EL (cell line): Measurements from ENCODE around the gene MFSD11.
"Not testable (repeated sequence)": the region's sequence is repeated elsewhere in the genome, so short reads cannot be mapped to it uniquely, and the experiment has no call there.

Experiments used
- DNase-seq: peaks from one replicate; pipeline ENCODE4 v3.0.0-alpha.2; 2016

MFSD11 gene

GRCh38 chr17:76808326-76808725 lies 70.4 kb downstream of the MFSD11 start:
- no peak for DNase-seq

- DNase-seq, result no peak
Measured at GRCh38 chr17:76810956-76811355, 73.0 kb downstream of the MFSD11 start.

GRCh38 chr17:76811834-76812233 lies 73.9 kb downstream of the MFSD11 start:
- no peak for DNase-seq

- no peak for DNase-seq
Measured at GRCh38 chr17:76812263-76812662, 74.3 kb downstream of the MFSD11 start.

GRCh38 chr17:76812968-76813367 lies 75.0 kb downstream of the MFSD11 start:
- no peak for DNase-seq

GRCh38 chr17:76815907-76816589 lies 78.1 kb downstream of the MFSD11 start:
- not testable (repeated sequence) for DNase-seq

GRCh38 chr17:76816590-76817135 lies 78.7 kb downstream of the MFSD11 start:
- peak; percentile 63 for DNase-seq

- no peak for DNase-seq
Measured at GRCh38 chr17:76820039-76820438, 82.1 kb downstream of the MFSD11 start.

GRCh38 chr17:76820561-76820960 lies 82.6 kb downstream of the MFSD11 start:
- no peak for DNase-seq

GRCh38 chr17:76822184-76822778 lies 84.4 kb downstream of the MFSD11 start:
- DNase-seq, result no peak

- no peak for DNase-seq
Measured at GRCh38 chr17:76824093-76824492, 86.2 kb downstream of the MFSD11 start.

- no peak for DNase-seq
Measured at GRCh38 chr17:76826330-76827068, 88.6 kb downstream of the MFSD11 start.

- DNase-seq, result no peak
Measured at GRCh38 chr17:76827736-76828135, 89.8 kb downstream of the MFSD11 start.
